ENCODE measurements around the gene KRTAP10-6.

KRTAP10-6 gene

GRCh38 chr21:44542716-44543115 is 49.6 kb downstream of the KRTAP10-6 start:
- no peak for DNase-seq
- TF ChIP-seq POLR2A (IDR thresholded peaks at IDR 0.05; ENCODE audit: low read length): no peak
- no peak for TF ChIP-seq GATA1 (IDR thresholded peaks at IDR 0.05; ENCODE audit: low read depth, low read length)

Data from erythroblast (primary cell).